WTC11 (cell line): Measurements from ENCODE around the gene CCN6. TPM values are rescaled to one million over a fixed set of nuclear protein-coding genes. Genes with fewer than 3 reads are reported as not detected.

Experiments
- ATAC-seq: fragments of 200-7000 bp; cut with Tn5 transposase; 2 replicates; pipeline ENCODE4 v1.10.0; 2021; ENCODE audit warnings: mild to moderate bottlenecking, moderate library complexity
- CTCF ChIA-PET: fragments of 300-600 bp; sonication (Branson Sonifier 250); formaldehyde crosslinking; loops from one replicate; lab custom pipeline; 2021; ENCODE audit warnings: antibody characterized with exemption; lab: Charles Lee
- POLR2A ChIA-PET: fragments of 350-600 bp; sonication (Branson Sonifier 250); formaldehyde crosslinking; loops from one replicate; lab custom pipeline; 2021; ENCODE audit warnings: antibody characterized with exemption; lab: Charles Lee
- DNase-seq: peaks from one replicate; pipeline ENCODE4 v3.0.0; 2021; ENCODE audit warnings: low spot score
- H3K27ac Mint-ChIP-seq: 2 replicates; pipeline ENCODE4 v1.8.0; 2021; ENCODE audit warnings: mixed read lengths
- H3K27me3 Mint-ChIP-seq: 2 replicates; pipeline ENCODE4 v1.8.0; 2021; ENCODE audit warnings: low read depth, mild to moderate bottlenecking, moderate library complexity, mixed read lengths
- H3K36me3 Mint-ChIP-seq: 2 replicates; pipeline ENCODE4 v1.8.0; 2021; ENCODE audit warnings: mixed read lengths
- H3K4me1 Mint-ChIP-seq: 2 replicates; pipeline ENCODE4 v1.8.0; 2022; ENCODE audit warnings: mixed read lengths
- H3K4me3 Mint-ChIP-seq: 2 replicates; pipeline ENCODE4 v1.8.0; 2021; ENCODE audit warnings: mild to moderate bottlenecking, moderate library complexity, mixed read lengths
- H3K9me3 Mint-ChIP-seq: 2 replicates; pipeline ENCODE4 v1.8.0; 2021; ENCODE audit warnings: mixed read lengths
- GABPB1 ChIP-seq: sonication (generic); formaldehyde crosslinking; IDR thresholded peaks from 2 replicates; pipeline ENCODE4 v1.8.1; 2023; ENCODE audit warnings: mild to moderate bottlenecking, missing genetic modification reagents
- total RNA-seq: library from RNA; stranded (reverse); gene quantifications from 3 replicates; pipeline ENCODE4 v1.2.3, GENCODE V29; 2021
- TF ChIP-seq, protein P1 (sequence below): sonication (generic); formaldehyde crosslinking; IDR thresholded peaks from 2 replicates; pipeline ENCODE4 v1.8.0; 2022; ENCODE audit warnings: mild to moderate bottlenecking, missing genetic modification reagents
- TF ChIP-seq, protein P2 (sequence below): sonication (generic); formaldehyde crosslinking; IDR thresholded peaks from 2 replicates; pipeline ENCODE4 v1.8.1; 2023; ENCODE audit warnings: mild to moderate bottlenecking, missing genetic modification reagents, moderate library complexity
- TF ChIP-seq, protein P3 (sequence below): sonication (generic); formaldehyde crosslinking; IDR thresholded peaks from 2 replicates; pipeline ENCODE4 v1.8.0; 2022; ENCODE audit warnings: missing genetic modification reagents
- TF ChIP-seq, protein P4 (sequence below): fragments of 250-450 bp; sonication (Bioruptor Pico); IDR thresholded peaks from 2 replicates; pipeline ENCODE4 v1.8.0; 2021; ENCODE audit warnings: mild to moderate bottlenecking
- TF ChIP-seq, protein P5 (sequence below): sonication (generic); formaldehyde crosslinking; IDR thresholded peaks from 2 replicates; pipeline ENCODE4 v1.8.0; 2022; ENCODE audit warnings: mild to moderate bottlenecking, missing genetic modification reagents
- TF ChIP-seq, protein P6 (sequence below): fragments of 200-600 bp; IDR thresholded peaks from 2 replicates; pipeline ENCODE4 v1.8.0; 2022; ENCODE audit warnings: antibody characterized with exemption
- TF ChIP-seq, protein P7 (sequence below): sonication (generic); formaldehyde crosslinking; IDR thresholded peaks from 2 replicates; pipeline ENCODE4 v1.8.1; 2023; ENCODE audit warnings: mild to moderate bottlenecking, moderate library complexity, missing genetic modification reagents

CCN6 gene
- total RNA-seq, 1 experiment from 2014 or later: not detected

DNA sequence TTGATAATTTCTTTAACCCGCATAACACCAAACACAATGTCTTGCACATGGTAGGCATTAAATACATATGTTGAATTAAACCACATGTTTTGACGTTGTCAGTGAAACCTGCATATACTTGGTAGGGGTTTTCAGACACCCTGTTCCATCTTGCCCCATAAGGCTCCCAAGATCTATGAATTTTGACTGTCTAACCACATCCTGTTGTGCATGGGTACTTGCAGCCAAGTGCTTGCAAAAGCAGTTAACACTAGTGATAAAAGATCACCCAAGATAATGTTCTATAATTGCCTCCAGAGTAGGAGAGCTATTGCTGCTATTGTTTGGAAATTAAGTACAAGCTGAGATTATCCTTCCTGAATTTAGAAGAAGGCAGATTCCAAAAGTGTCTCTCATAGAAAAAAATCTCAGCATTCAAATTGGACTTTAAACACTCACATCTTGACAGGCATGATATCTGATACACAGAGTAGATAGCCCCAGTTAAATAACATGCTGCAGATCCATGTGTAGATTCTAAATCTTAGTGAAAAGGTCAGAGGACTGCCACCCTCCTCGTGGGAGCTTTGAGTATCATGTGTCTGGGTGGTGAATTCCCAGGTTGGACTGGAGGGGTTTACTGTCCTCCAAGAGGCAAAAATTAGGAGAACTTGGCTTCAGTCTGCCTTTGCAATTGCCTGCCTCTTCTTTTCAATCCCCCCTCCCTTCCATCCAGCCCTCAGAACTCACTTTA is 25.8 kb upstream of the CCN6 start:
- ATAC-seq (no peak), DNase-seq (no peak)
- POLR2A ChIA-PET: no interaction called here
- H3K9me3 Mint-ChIP-seq: peaks cover 16% of the 10 kb centered on the region
- H3K36me3 Mint-ChIP-seq: peaks cover 9% of the 10 kb centered on the region
- no peaks in the 10 kb centered on the region for H3K4me1 Mint-ChIP-seq
- TF ChIP-seq, protein P1, sequence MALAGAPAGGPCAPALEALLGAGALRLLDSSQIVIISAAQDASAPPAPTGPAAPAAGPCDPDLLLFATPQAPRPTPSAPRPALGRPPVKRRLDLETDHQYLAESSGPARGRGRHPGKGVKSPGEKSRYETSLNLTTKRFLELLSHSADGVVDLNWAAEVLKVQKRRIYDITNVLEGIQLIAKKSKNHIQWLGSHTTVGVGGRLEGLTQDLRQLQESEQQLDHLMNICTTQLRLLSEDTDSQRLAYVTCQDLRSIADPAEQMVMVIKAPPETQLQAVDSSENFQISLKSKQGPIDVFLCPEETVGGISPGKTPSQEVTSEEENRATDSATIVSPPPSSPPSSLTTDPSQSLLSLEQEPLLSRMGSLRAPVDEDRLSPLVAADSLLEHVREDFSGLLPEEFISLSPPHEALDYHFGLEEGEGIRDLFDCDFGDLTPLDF: no peak
- no peak overlapping the region for H3K27ac Mint-ChIP-seq
- H3K4me3 Mint-ChIP-seq: no peak overlapping the region
- CTCF ChIA-PET: interaction anchor here (0.7 to 1.7 kb wide), 4 partner anchors 10 to 318 kb away, joined by 3 to 6 read pairs (median 4); no protein-coding TSS in a partner anchor
- H3K27me3 Mint-ChIP-seq: peaks cover 6% of the 10 kb centered on the region

DNA sequence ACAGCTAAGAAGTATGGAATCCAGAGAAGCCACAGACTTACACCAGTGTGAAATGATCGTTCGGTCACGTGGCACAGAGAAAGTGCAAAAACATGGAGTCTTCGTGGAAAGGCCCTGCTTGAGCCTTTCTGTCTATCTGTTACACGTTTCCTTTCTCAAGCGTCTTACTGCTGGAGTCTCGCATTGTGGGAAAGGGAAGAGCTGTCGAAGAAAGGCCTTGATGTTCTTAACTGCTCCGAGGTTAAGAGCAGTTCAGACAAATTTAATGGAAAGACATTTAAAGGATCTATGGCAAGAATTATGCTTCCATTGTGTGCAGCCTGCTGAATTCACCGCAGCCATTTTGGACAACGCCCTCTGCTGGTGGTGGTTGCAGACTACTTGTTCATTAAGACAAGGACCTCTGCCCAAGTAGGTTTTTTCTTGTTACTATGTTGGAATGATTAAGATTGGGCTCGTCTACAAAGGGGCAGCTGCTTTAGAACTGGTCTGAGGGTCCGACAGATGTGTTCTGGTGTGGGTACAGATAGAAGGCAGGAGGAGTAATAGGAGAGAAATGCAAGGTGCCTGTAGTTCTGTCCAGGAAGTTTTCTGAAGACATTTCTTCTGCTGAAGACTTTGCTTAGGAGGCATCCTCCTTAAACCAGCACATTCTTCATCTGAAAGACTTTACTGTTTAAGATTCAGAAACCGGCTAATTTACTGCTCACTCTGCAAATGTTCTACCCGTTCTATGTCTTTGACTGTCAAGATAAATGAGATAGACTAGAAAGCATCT is 24.7 kb upstream of the CCN6 start:
- TF ChIP-seq GABPB1 (CRISPR knock-in tag): no peak
- TF ChIP-seq, protein P2, sequence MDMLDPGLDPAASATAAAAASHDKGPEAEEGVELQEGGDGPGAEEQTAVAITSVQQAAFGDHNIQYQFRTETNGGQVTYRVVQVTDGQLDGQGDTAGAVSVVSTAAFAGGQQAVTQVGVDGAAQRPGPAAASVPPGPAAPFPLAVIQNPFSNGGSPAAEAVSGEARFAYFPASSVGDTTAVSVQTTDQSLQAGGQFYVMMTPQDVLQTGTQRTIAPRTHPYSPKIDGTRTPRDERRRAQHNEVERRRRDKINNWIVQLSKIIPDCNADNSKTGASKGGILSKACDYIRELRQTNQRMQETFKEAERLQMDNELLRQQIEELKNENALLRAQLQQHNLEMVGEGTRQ: peak; percentile 32; the same call in 1 of the 2 replicates
- TF ChIP-seq, protein P3, sequence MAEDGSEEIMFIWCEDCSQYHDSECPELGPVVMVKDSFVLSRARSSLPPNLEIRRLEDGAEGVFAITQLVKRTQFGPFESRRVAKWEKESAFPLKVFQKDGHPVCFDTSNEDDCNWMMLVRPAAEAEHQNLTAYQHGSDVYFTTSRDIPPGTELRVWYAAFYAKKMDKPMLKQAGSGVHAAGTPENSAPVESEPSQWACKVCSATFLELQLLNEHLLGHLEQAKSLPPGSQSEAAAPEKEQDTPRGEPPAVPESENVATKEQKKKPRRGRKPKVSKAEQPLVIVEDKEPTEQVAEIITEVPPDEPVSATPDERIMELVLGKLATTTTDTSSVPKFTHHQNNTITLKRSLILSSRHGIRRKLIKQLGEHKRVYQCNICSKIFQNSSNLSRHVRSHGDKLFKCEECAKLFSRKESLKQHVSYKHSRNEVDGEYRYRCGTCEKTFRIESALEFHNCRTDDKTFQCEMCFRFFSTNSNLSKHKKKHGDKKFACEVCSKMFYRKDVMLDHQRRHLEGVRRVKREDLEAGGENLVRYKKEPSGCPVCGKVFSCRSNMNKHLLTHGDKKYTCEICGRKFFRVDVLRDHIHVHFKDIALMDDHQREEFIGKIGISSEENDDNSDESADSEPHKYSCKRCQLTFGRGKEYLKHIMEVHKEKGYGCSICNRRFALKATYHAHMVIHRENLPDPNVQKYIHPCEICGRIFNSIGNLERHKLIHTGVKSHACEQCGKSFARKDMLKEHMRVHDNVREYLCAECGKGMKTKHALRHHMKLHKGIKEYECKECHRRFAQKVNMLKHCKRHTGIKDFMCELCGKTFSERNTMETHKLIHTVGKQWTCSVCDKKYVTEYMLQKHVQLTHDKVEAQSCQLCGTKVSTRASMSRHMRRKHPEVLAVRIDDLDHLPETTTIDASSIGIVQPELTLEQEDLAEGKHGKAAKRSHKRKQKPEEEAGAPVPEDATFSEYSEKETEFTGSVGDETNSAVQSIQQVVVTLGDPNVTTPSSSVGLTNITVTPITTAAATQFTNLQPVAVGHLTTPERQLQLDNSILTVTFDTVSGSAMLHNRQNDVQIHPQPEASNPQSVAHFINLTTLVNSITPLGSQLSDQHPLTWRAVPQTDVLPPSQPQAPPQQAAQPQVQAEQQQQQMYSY: peak; percentile 56
- TF ChIP-seq, protein P4, sequence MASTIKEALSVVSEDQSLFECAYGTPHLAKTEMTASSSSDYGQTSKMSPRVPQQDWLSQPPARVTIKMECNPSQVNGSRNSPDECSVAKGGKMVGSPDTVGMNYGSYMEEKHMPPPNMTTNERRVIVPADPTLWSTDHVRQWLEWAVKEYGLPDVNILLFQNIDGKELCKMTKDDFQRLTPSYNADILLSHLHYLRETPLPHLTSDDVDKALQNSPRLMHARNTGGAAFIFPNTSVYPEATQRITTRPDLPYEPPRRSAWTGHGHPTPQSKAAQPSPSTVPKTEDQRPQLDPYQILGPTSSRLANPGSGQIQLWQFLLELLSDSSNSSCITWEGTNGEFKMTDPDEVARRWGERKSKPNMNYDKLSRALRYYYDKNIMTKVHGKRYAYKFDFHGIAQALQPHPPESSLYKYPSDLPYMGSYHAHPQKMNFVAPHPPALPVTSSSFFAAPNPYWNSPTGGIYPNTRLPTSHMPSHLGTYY (CRISPR knock-in tag): no peak
- TF ChIP-seq, protein P5, sequence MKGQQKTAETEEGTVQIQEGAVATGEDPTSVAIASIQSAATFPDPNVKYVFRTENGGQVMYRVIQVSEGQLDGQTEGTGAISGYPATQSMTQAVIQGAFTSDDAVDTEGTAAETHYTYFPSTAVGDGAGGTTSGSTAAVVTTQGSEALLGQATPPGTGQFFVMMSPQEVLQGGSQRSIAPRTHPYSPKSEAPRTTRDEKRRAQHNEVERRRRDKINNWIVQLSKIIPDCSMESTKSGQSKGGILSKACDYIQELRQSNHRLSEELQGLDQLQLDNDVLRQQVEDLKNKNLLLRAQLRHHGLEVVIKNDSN (CRISPR knock-in tag): no peak
- TF ChIP-seq, protein P6, sequence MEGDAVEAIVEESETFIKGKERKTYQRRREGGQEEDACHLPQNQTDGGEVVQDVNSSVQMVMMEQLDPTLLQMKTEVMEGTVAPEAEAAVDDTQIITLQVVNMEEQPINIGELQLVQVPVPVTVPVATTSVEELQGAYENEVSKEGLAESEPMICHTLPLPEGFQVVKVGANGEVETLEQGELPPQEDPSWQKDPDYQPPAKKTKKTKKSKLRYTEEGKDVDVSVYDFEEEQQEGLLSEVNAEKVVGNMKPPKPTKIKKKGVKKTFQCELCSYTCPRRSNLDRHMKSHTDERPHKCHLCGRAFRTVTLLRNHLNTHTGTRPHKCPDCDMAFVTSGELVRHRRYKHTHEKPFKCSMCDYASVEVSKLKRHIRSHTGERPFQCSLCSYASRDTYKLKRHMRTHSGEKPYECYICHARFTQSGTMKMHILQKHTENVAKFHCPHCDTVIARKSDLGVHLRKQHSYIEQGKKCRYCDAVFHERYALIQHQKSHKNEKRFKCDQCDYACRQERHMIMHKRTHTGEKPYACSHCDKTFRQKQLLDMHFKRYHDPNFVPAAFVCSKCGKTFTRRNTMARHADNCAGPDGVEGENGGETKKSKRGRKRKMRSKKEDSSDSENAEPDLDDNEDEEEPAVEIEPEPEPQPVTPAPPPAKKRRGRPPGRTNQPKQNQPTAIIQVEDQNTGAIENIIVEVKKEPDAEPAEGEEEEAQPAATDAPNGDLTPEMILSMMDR: peak; percentile 69
- TF ChIP-seq, protein P7, sequence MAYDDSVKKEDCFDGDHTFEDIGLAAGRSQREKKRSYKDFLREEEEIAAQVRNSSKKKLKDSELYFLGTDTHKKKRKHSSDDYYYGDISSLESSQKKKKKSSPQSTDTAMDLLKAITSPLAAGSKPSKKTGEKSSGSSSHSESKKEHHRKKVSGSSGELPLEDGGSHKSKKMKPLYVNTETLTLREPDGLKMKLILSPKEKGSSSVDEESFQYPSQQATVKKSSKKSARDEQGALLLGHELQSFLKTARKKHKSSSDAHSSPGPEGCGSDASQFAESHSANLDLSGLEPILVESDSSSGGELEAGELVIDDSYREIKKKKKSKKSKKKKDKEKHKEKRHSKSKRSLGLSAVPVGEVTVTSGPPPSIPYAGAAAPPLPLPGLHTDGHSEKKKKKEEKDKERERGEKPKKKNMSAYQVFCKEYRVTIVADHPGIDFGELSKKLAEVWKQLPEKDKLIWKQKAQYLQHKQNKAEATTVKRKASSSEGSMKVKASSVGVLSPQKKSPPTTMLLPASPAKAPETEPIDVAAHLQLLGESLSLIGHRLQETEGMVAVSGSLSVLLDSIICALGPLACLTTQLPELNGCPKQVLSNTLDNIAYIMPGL: 0 out of 2 replicates have a peak, but pooled peaks have one; percentile 29
- ChIA-PET POLR2A (no interaction called here), CTCF (interaction anchor here (0.7 to 1.7 kb wide), 5 partner anchors 11 to 770 kb away, joined by 3 to 6 read pairs (median 3); a partner anchor contains a TSS)
- Mint-ChIP-seq H3K36me3 (peaks cover 3% of the 10 kb centered on the region; the same call in 1 of the 2 replicates), H3K27me3 (peaks cover 5% of the 10 kb centered on the region), H3K4me1 (peaks cover 8% of the 10 kb centered on the region), H3K27ac (no peak overlapping the region), H3K4me3 (no peak overlapping the region), H3K9me3 (peaks cover 6% of the 10 kb centered on the region)
- DNase-seq (peak; percentile 85), ATAC-seq (peak; percentile 80)
